Cardiac fibroblast (primary cell): Measurements from ENCODE around the gene ABCG1.
A peak's percentile ranks its signal among the peaks of the same experiment; 100 is the strongest.

ENCODE experiments used
- DNase-seq, 2 donors: peaks; one replicate each; pipeline versions ENCODE4 v3.0.0 to v3.0.0-alpha.2; 2010; ENCODE audit warnings: low read depth in 2 of 2
- H3K4me3 ChIP-seq, 2 donors: replicated peaks in 1 of 2; 1 replicate in 1 of 2; 2 replicates in 1 of 2; pipeline ENCODE4 v1.5.1; 2011; ENCODE audit warnings: low read depth in 2 of 2, low read length in 2 of 2, mild to moderate bottlenecking in 2 of 2, moderate library complexity in 1 of 2
- TF ChIP-seq, protein P1 (sequence below): IDR thresholded peaks from one replicate; pipeline ENCODE4 v1.5.1; 2011; ENCODE audit warnings: low read depth, mild to moderate bottlenecking, low read length, inconsistent platforms

The ABCG1 gene

GRCh38 chr21:42309753-42310213 lies 90.8 kb downstream of the ABCG1 start:
- DNase-seq: peak; percentile 9 to 21
- H3K4me3 ChIP-seq: no peak overlapping the region
- TF ChIP-seq, protein P1, sequence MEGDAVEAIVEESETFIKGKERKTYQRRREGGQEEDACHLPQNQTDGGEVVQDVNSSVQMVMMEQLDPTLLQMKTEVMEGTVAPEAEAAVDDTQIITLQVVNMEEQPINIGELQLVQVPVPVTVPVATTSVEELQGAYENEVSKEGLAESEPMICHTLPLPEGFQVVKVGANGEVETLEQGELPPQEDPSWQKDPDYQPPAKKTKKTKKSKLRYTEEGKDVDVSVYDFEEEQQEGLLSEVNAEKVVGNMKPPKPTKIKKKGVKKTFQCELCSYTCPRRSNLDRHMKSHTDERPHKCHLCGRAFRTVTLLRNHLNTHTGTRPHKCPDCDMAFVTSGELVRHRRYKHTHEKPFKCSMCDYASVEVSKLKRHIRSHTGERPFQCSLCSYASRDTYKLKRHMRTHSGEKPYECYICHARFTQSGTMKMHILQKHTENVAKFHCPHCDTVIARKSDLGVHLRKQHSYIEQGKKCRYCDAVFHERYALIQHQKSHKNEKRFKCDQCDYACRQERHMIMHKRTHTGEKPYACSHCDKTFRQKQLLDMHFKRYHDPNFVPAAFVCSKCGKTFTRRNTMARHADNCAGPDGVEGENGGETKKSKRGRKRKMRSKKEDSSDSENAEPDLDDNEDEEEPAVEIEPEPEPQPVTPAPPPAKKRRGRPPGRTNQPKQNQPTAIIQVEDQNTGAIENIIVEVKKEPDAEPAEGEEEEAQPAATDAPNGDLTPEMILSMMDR: peak; percentile 73

DNA sequence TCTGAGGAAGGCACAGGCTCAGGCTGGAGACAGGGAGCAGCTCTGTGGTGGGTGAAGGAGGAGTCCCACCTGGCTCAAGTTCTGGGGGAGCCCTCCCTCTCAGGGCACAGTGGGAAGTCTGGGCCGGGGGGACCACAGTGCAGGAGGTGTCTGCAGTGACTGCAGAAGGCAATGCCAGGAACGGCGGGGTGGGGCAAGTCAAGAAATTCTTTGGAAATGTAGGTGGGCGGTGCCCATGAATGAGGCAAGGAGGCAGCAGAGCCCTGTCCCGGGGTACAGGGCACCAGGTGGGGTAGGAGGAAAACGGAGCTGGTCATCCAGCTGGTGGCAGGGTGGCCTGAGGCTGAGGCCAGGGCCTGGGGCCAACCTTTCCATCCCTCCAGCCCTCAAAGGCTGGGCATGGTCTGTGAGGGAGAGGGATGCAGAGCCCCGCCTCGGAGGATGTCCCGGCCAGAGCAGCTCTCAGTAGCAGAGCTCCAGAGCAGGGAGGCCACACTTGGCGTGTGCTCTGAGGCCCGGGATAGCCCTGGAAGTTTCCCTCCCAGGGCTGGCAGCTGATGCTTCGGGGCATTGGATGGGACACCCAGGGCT lies 91.6 kb downstream of the ABCG1 start:
- no peak for DNase-seq
- TF ChIP-seq, protein P1: no peak
- no peak overlapping the region for H3K4me3 ChIP-seq

- H3K4me3 ChIP-seq: no peak overlapping the region
- no peak for DNase-seq
- TF ChIP-seq, protein P1: no peak
These were observed 92.2 kb downstream of the ABCG1 start for GRCh38 chr21:42311160-42311559.

DNA sequence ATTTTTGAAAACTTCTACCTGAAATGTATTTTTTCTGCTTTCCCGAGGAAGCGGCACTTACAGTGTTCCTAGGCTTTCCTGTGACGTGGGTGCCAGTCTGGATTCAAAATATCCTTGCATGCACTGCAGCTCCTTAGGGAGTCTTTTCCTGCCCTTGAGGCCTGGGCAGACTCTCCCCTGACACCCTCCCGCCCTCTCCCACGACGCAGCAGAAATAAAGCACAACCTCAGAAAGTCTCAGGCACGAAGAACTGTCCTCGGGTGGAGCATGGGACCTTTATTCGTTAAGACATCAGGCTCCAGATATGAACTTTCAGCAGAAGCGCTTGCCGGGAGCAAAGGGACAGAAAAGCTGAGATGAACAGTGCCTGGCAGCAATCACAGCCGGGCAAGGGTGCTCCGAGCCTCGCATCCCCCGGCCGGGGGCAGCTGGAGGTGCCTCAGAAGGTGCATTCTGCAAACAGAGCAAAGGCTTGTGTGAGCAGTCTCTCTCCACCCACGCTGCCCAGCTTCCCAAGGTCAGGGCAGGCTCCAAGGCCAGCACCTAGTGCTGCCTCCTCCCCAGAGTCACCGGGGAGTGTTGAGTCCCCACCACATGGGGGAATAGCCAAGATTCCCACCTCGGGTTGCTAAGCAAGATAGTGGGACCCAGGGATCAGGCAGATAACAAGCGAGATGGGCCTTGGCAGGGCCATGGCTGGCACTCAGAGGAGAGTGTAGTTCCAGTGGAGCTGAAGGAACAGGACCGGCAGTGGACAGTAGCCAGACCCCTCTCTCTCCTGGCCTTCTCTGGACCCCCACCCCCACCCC lies 93.1 kb downstream of the ABCG1 start:
- no peak for DNase-seq
- no peak overlapping the region for H3K4me3 ChIP-seq
- TF ChIP-seq, protein P1: no peak

DNA sequence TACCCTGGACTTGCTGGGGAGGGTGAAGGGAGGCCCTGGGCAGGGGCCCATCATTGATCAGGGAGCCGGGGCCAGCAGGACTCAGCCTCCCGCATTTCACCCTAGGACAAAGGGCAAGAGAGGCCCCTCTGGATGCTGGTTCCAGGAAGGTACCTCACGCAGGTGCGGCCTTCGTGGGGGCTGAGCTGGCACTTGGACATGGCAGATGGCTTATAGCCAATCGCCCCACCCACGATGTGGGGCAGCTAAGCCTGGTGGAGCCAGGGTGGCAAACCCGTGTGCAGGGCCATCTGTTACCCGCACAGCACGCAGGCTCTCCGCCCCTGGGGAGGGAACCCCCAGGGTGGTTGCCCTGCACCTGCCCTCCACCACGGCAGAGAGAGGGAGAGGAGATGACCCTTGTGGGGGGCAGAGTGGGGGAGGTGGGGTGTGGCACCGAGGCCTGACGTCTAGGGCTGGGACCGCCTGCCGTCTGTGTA lies 93.7 kb downstream of the ABCG1 start:
- H3K4me3 ChIP-seq: no peak overlapping the region
- TF ChIP-seq, protein P1: no peak
- DNase-seq: no peak

DNA sequence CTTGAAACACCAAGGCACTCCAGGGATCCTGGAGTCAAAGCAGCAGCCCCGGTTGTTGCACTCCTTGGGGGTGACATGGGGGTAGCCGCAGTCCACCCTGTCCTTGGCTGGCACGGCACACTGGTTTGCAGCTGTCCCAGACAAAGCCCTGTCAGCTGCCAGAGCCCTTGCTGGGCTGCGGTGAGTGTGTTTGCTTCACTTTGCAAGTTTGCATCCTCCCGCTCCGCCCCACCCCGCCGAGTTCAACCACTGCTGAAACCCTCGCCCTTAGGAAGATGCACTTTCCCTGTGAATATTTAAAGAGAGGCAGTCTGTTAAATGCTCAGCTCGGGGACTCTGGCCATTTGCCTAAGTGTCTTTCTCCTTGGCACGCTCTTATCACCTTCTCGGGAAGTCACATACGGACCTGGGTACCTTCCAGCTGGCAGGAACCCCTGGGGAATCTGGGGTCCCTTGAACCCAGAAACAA lies 94.6 kb downstream of the ABCG1 start:
- no peak overlapping the region for H3K4me3 ChIP-seq
- TF ChIP-seq, protein P1: no peak
- no peak for DNase-seq
